SK-MEL-5 (cell line): ENCODE data around the gene CHST14. TPM values are rescaled to one million over a fixed set of nuclear protein-coding genes. Genes with fewer than 3 reads are reported as not detected.

ENCODE experiments used
- DNase-seq: peaks from one replicate; pipeline ENCODE4 v3.0.0-alpha.2; 2016; ENCODE audit warnings: low read depth, low spot score
- in situ Hi-C: cut with HindIII; loops from 2 replicates; pipeline ENCODE4 v1.10.0; 2016; ENCODE audit warnings: low sequenced_read_pairs, high pct_unique_total_duplicates, low pct_unique_long_range_greater_than_20kb
- total RNA-seq: library from RNA; depleted of rRNA; stranded (reverse); fragments of >200 nt; shearing (Covaris generic); gene quantifications from 2 replicates; pipeline ENCODE4 v1.2.3, GENCODE V29; 2014

Gene CHST14
- total RNA-seq, 1 experiment from 2014 or later: 16.4 TPM

DNA sequence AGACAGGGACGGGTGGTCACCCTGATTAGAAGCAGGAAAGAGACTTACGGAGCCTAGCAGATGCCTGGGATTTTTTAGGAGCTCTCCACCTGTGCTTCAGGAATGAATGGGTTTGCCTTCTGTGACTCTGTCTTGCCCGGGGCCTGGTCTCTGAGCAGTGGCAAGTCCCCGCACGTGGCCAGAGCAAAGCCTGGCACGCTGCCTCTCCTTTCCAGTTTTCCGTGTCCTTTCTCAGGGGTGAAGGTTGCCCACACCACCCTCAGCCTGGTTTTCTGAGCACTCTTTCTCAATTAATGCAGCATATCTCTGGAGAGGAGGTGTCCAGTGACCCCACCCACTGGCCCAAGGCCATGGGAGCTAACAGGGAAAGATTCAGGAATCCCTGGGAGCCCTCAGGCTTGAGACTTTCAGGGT lies 14.5 kb upstream of the CHST14 start:
- DNase-seq: no peak
- in situ Hi-C loops: no loop called here

DNA sequence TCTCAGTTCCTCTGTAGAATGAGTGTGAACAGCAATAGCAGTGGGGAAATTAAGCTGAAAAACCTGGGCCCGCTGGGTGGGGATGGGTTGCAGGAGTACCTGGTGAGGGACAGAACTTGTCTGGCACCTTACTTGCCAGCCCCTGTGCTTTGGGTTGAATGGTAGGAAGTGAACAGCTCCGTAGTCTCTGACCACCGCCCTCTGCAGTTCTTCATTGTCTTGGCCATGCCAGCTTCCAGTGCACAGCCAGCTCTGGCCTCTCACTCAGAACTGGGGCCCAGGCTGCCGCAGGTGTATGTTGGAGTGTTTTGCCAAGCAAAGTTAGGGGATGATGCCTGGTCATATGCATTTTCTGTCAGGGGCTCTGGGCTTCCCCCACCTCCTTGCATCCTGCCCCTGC lies 14.0 kb upstream of the CHST14 start:
- in situ Hi-C loops: no loop called here
- DNase-seq: no peak

DNA sequence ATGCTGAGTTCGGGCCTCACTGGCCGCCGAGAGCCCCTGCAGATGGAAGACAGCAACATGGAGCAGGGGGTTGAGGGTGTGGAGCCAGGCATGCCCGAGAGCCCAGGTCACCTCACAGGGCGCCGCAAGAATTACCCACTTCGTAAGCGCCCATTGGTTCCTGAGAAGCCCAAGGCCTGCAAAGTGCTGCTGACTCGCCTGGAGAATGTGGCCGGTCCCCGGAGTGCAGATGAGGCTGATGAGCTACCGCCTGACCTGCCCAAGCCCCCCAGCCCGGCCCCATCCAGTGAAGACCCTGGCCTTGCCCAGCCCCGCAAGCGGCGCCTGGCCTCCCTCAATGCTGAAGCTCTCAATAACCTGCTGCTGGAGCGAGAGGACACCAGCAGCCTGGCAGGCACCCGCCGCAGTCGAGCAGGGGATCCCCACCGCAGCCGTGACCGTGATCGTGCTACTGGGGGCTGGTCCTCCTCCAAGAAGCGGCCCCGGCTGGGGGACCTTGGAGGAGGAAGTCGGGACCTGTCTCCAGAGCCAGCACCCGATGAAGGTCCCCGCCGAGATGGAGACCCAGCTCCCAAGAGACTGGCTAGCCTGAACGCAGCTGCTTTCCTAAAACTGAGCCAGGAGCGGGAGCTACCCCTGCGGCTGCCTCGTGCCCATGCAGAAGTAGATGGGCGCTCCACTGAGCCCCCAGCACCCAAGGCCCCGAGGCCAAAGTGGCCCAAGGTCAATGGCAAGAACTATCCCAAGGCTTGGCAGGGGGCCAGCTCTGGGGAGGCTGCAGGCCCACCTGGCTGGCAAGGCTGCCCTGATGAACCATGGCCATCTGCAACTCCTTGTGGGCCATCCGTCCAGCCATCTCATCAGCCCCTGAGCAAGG lies 12.1 kb upstream of the CHST14 start:
- no peak for DNase-seq
- in situ Hi-C loops: no loop called here

DNA sequence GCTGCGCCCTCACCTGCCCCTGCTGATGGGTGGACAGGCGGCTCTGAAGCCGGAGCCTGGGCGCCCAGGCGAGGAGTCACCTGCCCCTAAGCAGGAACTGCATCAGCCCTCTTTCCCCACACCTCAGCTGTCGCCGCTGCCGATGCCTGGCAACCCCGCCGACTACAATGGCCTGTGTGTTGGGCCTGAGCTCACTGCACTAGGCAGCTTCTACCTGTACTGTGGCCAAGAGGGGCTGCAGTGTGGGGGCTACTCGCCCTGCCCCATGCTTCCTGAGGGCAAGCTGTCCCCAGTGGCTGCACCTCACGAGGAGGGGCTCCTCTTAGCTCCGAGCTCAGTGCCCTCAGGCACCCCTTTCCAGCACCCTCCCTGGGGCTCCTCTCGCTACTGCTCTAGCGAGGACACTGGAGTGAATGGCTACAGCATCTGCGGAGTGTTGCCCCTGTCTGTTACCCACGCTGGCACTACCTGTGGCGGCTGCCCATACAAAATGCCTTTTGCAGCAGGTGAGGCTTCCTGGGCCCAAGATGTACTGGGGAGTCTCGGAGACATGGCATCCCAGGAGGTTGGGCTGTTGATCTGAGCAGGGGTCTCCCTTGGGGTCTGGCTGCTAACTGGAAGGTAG lies 11.3 kb upstream of the CHST14 start:
- in situ Hi-C loops: no loop called here
- no peak for DNase-seq

DNA sequence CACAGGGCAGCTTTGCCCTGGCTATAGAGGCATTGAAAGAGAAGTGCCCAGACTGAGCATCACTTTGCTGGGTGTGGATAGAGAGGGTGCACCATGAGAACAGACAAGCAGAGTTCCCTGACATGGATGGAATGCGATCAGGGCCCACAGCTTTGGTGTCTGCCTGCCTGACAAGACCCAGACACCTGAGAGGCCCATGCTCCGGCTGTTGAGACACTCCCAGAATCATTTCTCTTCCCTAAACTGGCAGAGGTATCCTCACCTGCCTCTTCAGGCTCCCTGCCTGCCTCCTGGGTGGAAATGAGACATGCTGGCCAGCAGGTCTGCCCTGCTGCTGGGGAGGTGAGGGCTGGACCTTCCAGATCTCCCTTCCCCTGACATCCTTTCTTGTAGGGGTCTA lies 10.4 kb upstream of the CHST14 start:
- DNase-seq: no peak
- in situ Hi-C loops: no loop called here

DNA sequence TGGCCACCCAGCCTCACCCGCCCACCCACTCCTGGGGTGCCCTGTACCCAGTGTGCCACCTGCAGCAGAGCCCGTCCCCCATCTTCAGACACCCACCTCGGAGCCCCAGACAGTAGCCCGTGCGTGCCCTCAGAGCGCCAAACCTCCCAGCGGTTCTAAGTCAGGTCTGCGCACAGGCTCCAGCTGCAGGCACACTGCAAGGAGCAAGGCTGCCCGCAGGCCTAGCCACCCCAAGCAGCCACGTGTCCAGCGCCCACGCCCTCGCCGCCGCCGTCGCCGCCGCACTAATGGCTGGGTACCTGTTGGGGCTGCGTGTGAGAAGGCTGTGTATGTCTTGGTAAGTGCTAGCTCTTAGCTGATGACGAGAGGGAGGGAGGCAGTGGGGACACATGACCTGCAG lies 8.8 kb upstream of the CHST14 start:
- DNase-seq: no peak
- in situ Hi-C loops: no loop called here

DNA sequence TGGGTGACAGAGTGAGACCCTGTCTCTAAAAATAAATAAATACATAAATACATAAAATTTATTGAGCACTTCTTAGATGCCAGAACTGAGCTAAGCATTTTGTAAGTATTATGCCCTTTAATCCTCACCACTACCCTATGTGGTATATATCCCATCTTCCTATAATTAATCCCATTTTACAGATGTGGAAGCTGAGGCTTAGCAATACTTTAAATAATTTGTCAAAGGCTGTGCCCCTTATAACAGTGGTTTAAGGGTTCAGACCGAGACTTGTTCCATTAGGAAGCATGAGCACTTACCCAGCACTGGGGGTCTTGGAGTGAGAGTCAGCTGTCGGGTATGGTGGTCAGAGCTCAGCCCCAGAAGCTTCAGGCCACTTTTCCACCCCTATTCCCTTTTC lies 7.5 kb upstream of the CHST14 start:
- in situ Hi-C loops: no loop called here
- DNase-seq: no peak

DNA sequence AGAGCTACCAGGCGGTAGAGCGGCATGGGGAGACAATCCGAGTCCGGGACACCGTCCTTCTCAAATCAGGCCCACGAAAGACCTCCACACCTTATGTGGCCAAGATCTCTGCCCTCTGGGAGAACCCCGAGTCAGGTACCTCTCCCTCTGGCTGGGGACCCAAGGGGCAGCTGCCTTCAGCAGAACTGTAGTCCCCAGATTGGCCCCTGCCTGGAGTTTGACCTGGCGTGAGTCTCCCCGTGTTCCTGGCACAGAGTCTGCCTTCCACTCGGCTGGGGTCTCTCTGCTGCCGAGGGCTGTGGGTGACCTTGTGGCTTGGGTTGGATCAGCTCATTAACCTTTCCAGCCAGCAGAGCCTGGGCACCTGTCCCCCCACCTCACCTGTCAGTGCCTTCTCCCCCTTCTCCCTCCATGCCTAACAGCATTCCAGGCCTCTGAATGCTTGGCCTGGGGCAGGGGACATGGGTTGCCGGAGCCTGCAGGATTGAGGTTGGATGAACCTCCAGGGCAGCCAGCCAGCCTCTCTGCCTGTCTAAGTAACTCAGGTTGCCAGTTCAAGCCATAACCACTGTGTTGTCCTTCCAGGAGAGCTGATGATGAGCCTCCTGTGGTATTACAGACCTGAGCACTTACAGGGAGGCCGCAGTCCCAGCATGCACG lies 6.8 kb upstream of the CHST14 start:
- in situ Hi-C loops: no loop called here
- no peak for DNase-seq

DNA sequence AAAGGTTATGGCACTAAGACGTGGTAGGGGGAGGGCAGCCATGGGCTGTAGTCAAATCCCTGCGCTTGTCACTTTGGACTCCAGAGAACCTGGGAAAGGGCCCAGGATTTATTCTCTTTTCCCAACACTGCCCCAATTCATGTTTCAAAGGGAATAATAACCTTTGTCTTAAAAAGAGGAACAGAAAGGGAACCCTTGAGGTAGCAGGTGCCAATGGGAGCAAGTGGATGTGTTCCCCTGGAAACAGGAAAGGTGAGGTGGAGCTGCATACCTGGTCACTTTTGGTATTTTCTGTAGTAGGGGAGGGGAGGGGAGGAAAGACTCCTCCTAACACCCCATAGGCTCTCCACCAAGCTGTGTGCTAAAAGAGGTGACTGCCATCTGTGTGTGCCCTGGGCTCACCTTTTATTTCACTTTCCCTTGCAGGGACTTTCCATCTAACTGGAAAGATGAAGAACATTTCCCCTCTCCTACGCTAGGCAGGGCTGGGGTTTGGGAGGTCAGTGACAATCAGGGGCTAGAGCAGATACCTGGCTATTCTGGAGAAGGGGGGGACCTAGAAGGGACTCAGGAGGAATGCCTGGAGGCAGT lies 6.1 kb upstream of the CHST14 start:
- in situ Hi-C loops: no loop called here
- DNase-seq: no peak

DNA sequence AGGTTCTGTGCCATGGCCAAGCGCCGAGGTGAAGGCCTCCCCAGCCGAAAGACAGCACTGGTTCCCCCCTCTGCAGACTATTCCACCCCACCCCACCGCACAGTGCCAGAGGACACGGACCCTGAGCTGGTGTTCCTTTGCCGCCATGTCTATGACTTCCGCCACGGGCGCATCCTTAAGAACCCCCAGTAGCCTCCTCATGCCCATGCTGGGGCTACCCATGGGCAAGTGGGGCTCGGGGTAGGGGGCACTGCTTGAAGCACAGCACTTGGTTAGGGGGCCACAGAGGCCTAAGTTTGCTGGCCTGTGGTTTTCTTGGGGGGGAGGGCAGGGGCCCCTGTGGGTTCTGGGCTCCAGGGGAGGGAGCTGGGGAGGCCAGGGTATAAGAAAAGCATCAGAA lies 4.8 kb upstream of the CHST14 start:
- DNase-seq: no peak
- in situ Hi-C loops: no loop called here

DNA sequence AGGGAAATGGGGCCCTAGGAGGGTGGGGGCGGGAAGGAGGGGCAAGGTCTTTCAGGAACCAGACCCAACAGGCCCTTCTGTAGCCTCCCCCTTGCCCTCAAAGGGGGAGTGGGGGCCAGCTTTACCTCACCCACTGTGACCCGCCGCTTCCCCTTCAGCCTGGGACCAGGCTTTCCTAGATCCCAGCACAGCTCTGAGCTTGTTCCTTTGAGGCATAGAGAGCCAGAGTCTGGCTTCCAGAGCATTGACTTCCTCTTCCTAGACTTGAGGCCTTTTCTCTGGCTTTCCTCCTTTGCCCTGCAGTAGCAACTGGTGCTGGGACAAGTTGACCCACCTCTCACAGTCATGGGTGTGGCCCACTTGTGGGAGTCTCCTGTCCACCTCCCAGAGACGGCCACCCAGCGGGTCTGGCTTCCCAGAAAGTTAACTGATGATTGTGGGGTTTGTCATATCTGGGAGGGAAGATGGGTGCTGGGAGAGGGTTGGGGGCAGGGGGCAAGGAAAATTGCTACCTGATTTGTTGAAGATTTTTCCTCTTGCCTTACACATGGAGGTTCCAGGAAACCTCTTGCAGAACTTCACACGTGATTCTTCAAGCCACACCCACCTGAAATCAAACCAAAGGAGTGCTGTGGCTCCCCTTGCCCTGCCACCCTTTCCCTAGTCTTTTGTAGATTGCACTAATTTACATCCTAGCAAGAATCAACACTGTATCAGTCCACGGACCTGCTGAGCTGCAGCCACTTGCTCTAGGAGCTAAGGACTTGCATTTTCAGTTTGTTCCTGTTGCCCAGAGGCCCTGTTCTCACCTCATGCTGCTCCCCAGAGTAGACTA lies 4.1 kb upstream of the CHST14 start:
- in situ Hi-C loops: no loop called here
- no peak for DNase-seq

DNA sequence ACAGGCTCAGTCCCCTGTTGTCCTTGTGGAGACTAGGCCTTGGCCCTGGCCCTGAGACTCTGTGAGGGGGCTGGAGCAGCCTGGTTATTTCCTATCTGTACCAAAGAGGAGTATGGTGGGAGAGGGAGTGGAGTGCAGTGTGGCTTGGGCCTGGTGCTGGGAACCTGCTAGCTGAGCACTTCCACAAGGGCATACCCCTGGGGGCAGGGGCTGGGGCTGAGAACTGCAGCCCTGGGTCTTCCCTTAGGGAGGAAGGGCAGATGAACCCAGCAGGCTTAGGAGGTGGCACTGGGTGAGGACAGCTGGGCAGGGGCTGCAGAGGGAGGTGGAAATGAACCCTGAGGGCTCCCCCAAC lies 3.5 kb upstream of the CHST14 start:
- in situ Hi-C loops: no loop called here
- no peak for DNase-seq

DNA sequence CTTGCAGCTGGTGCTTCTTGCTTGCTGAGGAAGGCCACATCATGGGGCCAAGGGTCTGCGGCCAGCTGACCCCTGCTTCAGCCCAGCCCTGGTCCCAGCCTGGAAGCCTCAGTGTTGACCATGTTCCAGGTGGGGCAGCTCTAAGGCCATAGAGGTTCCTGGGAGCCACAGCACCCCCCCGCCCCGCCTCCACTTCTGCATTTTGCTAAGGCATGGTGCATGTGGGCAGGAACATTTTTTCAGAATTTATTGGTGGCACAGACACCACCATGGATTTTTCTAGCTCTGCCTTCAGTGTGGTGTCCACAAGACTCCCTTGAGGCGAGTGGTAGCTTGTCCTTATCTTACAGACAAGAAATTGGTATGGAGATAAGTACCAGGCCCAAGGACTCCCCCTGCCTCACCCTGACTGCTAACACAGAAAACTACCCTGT lies 1.9 kb upstream of the CHST14 start:
- no peak for DNase-seq
- in situ Hi-C loops: no loop called here

DNA sequence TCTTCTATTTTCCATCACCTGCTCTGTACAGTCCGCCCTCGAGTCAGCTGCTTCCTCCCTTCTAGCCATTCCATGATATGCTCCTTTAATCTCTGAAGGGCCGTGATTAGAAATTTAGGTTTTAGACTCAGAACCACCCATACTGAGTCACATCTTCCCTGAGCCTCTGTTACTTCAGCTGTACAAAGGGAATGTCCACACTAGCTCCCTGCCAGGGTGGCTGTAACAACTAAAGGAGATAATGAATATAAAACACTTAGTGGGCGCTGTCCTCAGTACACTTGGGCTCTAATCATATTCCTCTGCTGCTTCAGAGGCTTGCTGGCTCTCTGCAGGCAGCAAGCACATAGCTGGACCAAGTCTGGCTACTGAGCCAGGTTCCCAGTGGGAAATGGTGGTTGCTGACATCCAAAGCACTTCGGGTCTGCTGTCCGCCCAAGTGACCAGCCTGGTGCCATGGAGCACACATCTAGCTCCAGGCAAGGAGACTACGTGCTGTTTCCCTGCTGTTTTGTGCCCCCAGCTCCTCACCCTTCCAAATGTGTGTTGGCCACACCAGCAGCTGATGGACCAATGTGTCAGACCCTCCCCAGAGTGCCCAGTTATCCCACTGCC lies 901 bp upstream of the CHST14 start:
- in situ Hi-C loops: no loop called here
- DNase-seq: no peak

DNA sequence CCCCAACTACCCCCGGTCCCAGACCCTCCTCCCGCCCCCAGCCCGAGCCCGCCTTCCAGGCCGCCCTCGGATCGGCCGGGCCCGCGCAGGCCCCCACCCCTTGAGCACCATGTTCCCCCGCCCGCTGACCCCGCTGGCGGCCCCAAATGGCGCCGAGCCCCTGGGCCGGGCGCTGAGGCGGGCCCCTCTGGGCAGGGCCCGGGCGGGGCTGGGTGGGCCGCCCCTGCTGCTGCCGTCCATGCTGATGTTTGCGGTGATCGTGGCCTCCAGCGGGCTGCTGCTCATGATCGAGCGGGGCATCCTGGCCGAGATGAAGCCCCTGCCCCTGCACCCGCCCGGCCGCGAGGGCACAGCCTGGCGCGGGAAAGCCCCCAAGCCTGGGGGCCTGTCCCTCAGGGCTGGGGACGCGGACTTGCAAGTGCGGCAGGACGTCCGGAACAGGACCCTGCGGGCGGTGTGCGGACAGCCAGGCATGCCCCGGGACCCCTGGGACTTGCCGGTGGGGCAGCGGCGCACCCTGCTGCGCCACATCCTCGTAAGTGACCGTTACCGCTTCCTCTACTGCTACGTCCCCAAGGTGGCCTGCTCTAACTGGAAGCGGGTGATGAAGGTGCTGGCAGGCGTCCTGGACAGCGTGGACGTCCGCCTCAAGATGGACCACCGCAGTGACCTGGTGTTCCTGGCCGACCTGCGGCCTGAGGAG lies 472 bp downstream of the CHST14 start:
- DNase-seq: no peak

DNA sequence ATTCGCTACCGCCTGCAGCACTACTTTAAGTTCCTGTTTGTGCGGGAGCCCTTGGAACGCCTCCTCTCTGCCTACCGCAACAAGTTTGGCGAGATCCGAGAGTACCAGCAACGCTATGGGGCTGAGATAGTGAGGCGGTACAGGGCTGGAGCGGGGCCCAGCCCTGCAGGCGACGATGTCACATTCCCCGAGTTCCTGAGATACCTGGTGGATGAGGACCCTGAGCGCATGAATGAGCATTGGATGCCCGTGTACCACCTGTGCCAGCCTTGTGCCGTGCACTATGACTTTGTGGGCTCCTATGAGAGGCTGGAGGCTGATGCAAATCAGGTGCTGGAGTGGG lies 995 bp downstream of the CHST14 start:
- DNase-seq: no peak
- in situ Hi-C loops: no loop called here

More for the DNA sequence above, 472 bp downstream of the CHST14 start:
- in situ Hi-C loops: no loop called here

DNA sequence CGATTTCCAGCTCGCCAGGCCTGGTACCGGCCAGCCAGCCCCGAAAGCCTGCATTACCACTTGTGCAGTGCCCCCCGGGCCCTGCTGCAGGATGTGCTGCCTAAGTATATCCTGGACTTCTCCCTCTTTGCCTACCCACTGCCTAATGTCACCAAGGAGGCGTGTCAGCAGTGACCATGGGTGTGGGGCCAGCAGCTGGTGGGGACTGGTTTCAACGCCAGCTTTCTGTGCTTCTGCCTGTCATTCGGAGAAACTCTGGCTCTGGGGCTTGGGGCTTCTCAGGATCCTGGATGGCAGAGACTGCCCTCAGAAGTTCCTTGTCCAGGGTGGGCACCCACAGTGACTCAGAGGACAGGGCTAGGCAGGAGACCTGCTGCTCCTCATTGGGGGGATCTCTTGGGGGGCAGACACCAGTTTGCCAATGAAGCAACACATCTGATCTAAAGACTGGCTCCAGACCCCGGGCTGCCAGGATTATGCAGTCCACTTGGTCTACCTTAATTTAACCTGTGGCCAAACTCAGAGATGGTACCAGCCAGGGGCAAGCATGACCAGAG lies 1.5 kb downstream of the CHST14 start:
- no peak for DNase-seq
- in situ Hi-C loops: no loop called here
